HG03159 (cell line): Measurements from ENCODE around the gene STMN1.

Experiments
- ATAC-seq: cut with Tn5 transposase; IDR thresholded peaks from one replicate; pipeline ENCODE4 v1.9.1; 2021; ENCODE audit warnings: mild to moderate bottlenecking, moderate library complexity; ENCODE audit not compliant: unreplicated experiment

The STMN1 gene

DNA sequence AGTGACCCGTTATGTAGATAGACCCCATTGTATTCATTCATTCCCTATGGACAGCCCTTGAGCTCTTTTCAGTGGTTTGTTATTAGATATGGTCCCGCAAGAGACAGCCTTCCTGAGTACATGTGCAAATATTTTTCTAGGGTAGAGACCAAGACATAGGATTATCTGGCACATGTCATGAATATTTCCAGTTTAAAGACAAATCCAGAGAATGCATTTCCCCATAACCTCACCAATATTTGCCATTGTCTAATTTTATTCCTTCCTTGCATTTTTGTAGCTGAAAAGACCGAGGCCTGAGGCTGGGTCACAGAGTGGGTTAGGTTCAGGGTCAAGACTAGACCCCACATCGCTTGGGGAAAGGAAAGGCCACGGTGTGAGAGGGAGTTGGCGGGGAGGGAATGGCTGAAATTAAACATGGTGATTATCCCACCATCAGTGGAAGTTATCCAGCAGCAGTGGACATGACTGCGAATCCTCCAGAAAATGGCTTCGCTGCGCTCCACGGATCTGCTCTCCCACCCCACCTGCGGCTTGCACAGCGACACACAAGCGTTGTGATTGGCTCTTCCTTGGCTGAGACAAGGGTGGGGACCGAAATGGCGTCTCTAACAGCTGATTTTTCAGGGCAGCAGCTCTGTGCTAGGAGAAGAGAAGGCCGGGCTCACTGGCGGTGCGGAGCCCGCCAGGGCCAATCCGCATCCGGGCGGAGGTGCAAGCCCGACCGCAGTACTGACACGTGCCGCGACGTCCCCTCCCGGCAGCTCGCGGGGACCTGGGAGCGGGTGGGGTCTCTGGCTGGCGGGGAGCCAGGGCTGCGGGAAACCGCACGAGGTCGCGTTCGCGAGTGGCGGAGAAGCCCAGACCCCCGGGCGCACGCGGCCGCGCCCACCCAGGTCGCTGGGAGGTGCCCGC, 16.1 kb upstream of the STMN1 start:
- no peak for ATAC-seq

GRCh38 chr1:25918615-25919014, 12.4 kb upstream of the STMN1 start:
- ATAC-seq, result no peak

DNA sequence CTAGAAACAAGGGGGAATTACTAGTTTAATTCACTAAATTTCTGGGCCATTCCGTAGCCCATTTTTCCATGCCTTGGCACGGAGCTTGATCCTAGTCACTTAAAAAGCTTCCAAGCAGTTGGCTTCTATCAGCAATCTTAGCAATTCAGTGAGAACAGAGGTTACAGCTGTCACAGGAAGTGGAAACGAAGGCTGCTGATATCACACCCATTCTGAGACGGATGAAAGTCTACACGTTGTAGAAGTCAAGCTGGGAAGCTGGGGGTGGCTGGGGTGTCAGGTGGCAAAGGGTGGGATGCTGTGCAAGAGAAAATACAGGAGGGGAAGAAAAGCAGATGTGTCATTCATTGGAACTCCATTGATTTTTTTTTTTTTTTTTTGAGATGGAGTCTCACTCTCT, 11.8 kb upstream of the STMN1 start:
- no peak for ATAC-seq

- ATAC-seq, result no peak
These were observed 10.2 kb upstream of the STMN1 start for GRCh38 chr1:25916460-25916859.

- ATAC-seq, result no peak
These were observed 8.1 kb upstream of the STMN1 start for GRCh38 chr1:25914074-25914995.

GRCh38 chr1:25913206-25913605, 7.0 kb upstream of the STMN1 start:
- no peak for ATAC-seq

DNA sequence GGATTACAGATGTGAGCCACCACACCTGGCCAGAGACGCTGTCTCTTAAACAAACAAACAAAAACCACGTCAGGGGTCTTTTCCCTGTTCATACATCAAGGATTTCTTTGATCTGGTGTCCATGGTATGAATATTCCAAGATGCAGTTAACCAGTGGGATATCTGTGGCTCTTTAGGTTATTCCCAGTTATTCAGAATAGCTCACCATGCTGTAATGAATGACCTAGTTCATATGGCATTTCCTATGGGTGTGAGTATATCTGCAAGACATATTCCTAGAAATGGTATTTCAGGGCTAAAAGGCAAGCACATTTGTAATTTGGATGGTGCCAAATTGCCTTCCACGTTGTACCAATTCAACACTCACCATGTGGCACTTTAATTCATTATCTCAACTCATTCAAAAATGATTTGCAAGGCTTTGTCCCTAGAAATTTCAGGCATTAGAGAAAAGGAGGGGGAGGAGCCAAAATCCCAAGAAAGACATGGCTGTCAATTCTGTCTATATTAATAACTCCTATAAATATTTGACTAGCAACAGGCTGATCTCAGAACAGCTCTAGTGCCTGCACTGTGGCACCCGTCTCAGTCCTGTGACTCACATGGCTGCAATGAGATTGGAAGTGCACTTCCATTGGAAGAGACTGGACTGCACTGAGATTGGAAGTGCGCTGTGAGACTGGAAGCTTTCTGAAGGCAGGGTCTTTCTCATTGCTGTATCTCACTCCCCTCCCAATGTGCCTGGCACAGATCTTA, 6.0 kb upstream of the STMN1 start:
- ATAC-seq, result no peak

- ATAC-seq, result no peak
These were observed 4.9 kb upstream of the STMN1 start for GRCh38 chr1:25911162-25911561.

GRCh38 chr1:25909040-25909439, 2.8 kb upstream of the STMN1 start:
- no peak for ATAC-seq

- no peak for ATAC-seq
These were observed 1.9 kb upstream of the STMN1 start for GRCh38 chr1:25908161-25908560.

DNA sequence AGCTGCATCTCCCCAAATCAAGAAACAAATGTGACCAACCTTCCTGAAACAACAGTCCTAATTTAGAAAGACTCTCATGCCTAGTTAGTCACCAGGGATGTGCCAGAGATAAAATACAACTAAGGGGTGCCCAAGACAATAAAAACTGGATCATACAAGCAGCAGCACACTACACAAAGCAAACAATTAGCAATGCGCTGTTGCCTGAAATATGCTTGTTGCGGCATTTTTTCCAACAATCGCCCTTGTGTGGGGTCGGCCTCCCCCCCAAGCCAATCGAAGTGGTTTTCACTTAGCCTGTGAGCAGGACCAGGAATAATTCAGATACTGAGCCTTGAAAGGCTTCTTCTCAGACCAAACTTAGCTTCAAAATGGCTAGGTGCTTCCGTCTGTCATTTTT, 1.4 kb upstream of the STMN1 start:
- ATAC-seq, result no peak

- ATAC-seq, result no peak
These were observed 553 bp upstream of the STMN1 start for GRCh38 chr1:25906644-25907300.

DNA sequence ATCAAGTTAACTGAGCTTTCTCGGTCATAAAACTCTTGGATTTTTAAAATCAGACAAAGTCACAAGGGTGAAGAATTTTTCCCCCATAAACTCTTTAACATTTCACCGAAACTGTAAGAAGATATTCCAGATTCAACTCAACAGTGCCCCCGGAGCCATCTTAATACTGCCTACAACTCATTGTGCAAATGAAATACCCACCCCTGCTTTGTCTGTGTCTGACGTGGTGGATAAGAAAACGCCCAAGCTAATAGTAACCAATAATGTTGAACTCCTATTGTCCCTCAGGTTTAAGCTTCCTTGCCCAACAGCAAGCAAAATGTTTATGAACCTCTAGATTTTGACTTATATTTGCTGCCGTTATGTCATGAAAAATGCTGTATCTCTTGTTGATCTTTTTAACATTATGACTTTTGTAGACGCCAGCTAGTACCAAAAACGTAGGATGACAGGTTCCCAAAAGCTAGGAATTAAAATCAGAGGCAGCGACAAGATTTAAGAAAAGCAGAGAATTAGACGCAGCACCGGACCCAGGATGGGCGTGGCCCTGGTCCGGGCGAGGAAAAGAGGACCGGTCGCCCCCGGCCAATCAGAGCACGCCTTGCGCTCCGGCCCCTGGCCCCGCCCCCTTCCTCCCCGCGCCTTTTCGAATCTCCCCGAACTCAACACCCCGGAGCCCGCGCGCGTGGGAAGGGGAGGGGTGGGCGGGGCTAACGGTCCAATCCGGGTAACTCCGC, 1.1 kb downstream of the STMN1 start:
- ATAC-seq, result peak; percentile 68

- ATAC-seq, result no peak
These were observed 2.2 kb downstream of the STMN1 start for GRCh38 chr1:25903986-25904385.

GRCh38 chr1:25902462-25902861, 3.8 kb downstream of the STMN1 start:
- ATAC-seq, result no peak

DNA sequence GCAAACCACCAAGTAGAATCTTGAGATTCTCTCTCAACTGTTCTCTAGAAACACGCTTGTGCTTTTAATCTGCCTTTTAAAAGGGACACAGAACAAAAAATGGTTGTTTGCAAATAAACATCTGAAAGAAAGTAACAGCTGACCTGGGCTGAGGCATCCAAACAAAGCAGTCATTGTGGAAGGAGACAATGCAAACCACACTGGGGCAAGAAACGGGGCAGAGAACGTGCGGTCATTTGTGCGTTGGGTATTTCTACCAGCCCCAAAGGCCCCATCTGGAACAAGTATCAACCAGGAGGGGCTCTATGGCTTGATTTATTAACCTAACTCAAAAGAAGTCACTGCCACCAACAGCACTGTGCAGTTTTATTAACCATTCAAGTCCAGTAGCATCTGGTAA, 6.0 kb downstream of the STMN1 start:
- no peak for ATAC-seq

GRCh38 chr1:25899792-25900191, 6.4 kb downstream of the STMN1 start:
- ATAC-seq, result no peak

- no peak for ATAC-seq
These were observed 7.8 kb downstream of the STMN1 start for GRCh38 chr1:25898223-25899015.

- no peak for ATAC-seq
These were observed 8.5 kb downstream of the STMN1 start for GRCh38 chr1:25897754-25898153.
